ENCODE measurements around the gene DSG4. TPM values are rescaled to one million over a fixed set of nuclear protein-coding genes. Genes with fewer than 3 reads are reported as not detected.

Gene DSG4
- total RNA-seq, 2 donors from 2014 or later = not detected

DNA sequence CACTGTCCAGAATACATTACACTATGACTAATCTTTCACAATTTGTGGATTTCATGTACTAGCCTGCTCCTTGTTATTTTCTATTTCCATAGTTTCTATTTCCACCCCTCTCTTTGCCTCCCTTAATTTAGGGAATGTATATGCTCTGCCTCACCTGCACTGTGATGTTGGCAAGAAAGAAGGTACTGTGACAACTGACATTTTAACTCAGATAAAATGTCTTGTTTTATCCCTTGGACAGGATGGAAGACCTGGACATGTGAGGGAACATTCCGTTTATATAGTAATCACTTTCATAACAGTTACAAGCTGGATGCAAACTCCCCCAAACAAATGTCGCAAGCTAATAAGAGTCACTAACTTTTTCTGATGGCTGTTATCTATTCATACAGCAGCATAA is 49.4 kb downstream of the DSG4 start:
- Histone ChIP-seq H3K4me3 (no peak overlapping the region), H3K27ac (no peak overlapping the region), H3K27me3 (no peaks in the 10 kb centered on the region), H3K4me1 (no peaks in the 10 kb centered on the region), H3K36me3 (replicated peaks in 1 of 2; ENCODE audit: insufficient read depth in 1 of 2, low read depth in 2 of 2) (no peaks in the 10 kb centered on the region), H3K9me3 (no peaks in the 10 kb centered on the region)
- ATAC-seq = no peak
- DNase-seq = no peak
- no peak for TF ChIP-seq POLR2A (IDR thresholded peaks at IDR 0.05)
- TF ChIP-seq, protein P1, sequence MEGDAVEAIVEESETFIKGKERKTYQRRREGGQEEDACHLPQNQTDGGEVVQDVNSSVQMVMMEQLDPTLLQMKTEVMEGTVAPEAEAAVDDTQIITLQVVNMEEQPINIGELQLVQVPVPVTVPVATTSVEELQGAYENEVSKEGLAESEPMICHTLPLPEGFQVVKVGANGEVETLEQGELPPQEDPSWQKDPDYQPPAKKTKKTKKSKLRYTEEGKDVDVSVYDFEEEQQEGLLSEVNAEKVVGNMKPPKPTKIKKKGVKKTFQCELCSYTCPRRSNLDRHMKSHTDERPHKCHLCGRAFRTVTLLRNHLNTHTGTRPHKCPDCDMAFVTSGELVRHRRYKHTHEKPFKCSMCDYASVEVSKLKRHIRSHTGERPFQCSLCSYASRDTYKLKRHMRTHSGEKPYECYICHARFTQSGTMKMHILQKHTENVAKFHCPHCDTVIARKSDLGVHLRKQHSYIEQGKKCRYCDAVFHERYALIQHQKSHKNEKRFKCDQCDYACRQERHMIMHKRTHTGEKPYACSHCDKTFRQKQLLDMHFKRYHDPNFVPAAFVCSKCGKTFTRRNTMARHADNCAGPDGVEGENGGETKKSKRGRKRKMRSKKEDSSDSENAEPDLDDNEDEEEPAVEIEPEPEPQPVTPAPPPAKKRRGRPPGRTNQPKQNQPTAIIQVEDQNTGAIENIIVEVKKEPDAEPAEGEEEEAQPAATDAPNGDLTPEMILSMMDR (IDR thresholded peaks at IDR 0.05) = no peak
- WGBS, 2 donors = 63 to 66% methylated on average over 2 of the region's 2 CpGs
- intact Hi-C loops (cut with DNase I) = no loop called here

DNA sequence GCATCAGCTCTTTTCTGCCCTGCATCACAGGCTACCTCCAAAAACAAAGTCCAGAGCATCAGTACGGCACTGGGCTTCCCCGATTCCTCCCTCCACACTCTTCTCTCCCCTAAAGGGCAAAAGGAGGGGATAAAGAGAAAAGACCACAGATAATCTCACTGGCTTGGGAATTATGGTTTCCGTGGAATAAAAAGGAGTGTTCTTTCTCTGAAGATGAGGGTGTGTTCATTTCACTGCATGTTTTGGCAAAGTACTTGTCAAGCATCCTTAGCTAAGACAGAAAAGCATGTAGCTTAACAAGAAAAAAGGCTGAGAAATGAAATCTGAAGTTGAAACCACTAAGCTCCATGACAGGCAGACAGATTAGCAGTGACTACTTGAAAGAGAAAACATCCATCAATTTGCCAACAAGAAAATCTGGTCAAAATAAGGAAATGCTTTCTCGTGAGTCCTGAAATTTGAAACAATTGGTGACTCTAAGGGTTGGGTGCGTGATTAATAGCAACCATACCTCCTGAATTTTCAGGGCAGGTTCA is 50.4 kb downstream of the DSG4 start:
- Histone ChIP-seq H3K27ac (no peak overlapping the region), H3K9me3 (no peaks in the 10 kb centered on the region), H3K36me3 (replicated peaks in 1 of 2; ENCODE audit: insufficient read depth in 1 of 2, low read depth in 2 of 2) (no peaks in the 10 kb centered on the region), H3K4me3 (no peak overlapping the region), H3K4me1 (no peaks in the 10 kb centered on the region), H3K27me3 (no peaks in the 10 kb centered on the region)
- intact Hi-C loops (cut with DNase I) = no loop called here
- ATAC-seq = no peak
- TF ChIP-seq POLR2A (IDR thresholded peaks at IDR 0.05) = no peak
- TF ChIP-seq, protein P1 (IDR thresholded peaks at IDR 0.05) = no peak
- 70 to 73% methylated on average over 5 of the region's 5 CpGs for WGBS, 2 donors
- DNase-seq = no peak

DNA sequence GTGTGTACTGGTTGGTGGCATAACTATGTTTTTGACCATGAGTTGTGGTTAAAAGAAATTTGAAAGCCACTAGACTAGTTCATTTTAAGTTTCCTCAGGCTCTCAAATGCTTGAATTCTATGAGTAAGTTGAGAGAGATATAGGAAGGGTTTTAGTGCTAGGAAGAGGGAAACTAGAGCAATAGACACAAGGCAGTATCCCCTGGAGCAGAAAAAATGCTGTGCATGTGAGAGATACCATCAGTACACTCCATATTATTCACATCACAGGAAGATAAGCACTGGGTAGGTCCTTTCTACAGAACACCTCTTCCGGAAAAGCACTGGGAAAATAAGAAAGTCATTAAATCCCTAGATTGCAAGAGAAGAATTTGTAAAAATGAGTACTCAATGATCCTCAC is 51.6 kb downstream of the DSG4 start:
- TF ChIP-seq, protein P1 (IDR thresholded peaks at IDR 0.05) = no peak
- no peak for TF ChIP-seq POLR2A (IDR thresholded peaks at IDR 0.05)
- no peaks in the 10 kb centered on the region for H3K4me1 ChIP-seq
- H3K27ac ChIP-seq = no peak overlapping the region
- no peaks in the 10 kb centered on the region for H3K9me3 ChIP-seq
- no peaks in the 10 kb centered on the region for H3K36me3 ChIP-seq (replicated peaks in 1 of 2; ENCODE audit: insufficient read depth in 1 of 2, low read depth in 2 of 2)
- 87 to 92% methylated on average over 1 of the region's 1 CpG for WGBS, 2 donors
- DNase-seq (no peak), ATAC-seq (no peak)
- no peak overlapping the region for H3K4me3 ChIP-seq
- intact Hi-C loops (cut with DNase I) = no loop called here
- H3K27me3 ChIP-seq = no peaks in the 10 kb centered on the region

DNA sequence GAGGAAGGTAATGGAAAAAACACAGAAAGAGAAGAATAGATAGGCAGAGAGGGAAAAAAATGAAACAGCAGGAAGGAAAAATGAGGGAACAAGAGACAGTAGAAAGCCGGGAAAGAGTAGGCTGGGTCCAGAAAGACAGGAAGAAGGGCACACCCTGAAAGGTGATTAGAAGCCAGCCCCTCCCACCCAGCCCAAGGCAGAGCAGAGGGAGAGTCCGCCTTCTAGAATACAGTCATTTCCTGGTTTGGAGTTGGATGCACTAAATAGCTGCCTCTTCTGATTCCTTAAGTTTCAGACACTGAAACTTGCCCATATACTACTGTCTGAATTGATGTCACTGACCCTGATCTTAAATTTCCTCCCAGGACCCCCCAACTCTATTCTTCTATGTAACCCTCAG is 53.0 kb downstream of the DSG4 start:
- Histone ChIP-seq H3K36me3 (replicated peaks in 1 of 2; ENCODE audit: insufficient read depth in 1 of 2, low read depth in 2 of 2) (no peaks in the 10 kb centered on the region), H3K4me1 (no peaks in the 10 kb centered on the region), H3K4me3 (no peak overlapping the region), H3K27ac (no peak overlapping the region), H3K9me3 (no peaks in the 10 kb centered on the region), H3K27me3 (no peaks in the 10 kb centered on the region)
- WGBS, 2 donors = 58 to 64% methylated on average over 2 of the region's 2 CpGs
- TF ChIP-seq, protein P1 (IDR thresholded peaks at IDR 0.05) = no peak
- TF ChIP-seq POLR2A (IDR thresholded peaks at IDR 0.05) = no peak
- DNase-seq (no peak), ATAC-seq (no peak)
- intact Hi-C loops (cut with DNase I) = no loop called here

DNA sequence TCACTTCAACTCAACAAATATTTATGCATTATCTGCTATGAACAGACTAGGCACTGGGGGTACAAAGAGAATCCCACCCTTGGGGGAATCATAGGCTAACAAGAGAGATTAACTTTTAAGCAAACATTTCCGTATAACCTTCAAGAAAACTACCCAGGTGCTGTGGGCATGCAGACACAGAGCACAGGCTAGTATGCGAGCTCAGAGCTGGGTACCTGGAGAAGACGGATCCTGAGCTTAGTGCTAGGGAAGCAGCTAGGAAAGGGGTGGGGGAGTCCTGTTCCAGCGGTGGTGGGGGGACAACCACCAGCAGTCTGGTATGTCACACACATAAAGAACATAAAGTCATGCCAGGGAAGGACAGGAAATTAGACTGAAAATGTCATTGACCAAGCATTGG is 53.5 kb downstream of the DSG4 start:
- WGBS, 2 donors = 57 to 65% methylated on average over 4 of the region's 4 CpGs
- Histone ChIP-seq H3K27ac (no peak overlapping the region), H3K4me3 (no peak overlapping the region), H3K4me1 (no peaks in the 10 kb centered on the region), H3K36me3 (replicated peaks in 1 of 2; ENCODE audit: insufficient read depth in 1 of 2, low read depth in 2 of 2) (no peaks in the 10 kb centered on the region), H3K27me3 (no peaks in the 10 kb centered on the region), H3K9me3 (no peaks in the 10 kb centered on the region)
- DNase-seq (no peak), ATAC-seq (no peak)
- TF ChIP-seq, protein P1 (IDR thresholded peaks at IDR 0.05) = no peak
- no peak for TF ChIP-seq POLR2A (IDR thresholded peaks at IDR 0.05)
- intact Hi-C loops (cut with DNase I) = no loop called here

Measured in body of pancreas (tissue), 4 donors.